Stimulated activated CD8-positive, alpha-beta memory T cell treated with anti-CD3 and anti-CD28 coated beads, Interleukin-12 subunit alpha, Interleukin-12 subunit beta, amount 100 ng/mL, for 24 hours (primary cell): ENCODE measurements around the gene PCSK6.

Source experiments
- DNase-seq: peaks from one replicate; pipeline ENCODE4 v3.0.0-alpha.2; 2020; ENCODE audit errors: extremely low read depth

PCSK6 gene

GRCh38 chr15:101277038-101277822, 212.3 kb downstream of the PCSK6 start, which contains the start of gene SELENOS:
TSS of gene SELENOS (minus strand) at chr15:101277485. CDS start at chr15:101277417, 68 bp downstream.
- DNase-seq: peak; percentile 71

GRCh38 chr15:101276501-101277037, 212.9 kb downstream of the PCSK6 start:
- DNase-seq: no peak

- DNase-seq: no peak
Observed at GRCh38 chr15:101275018-101275417, 214.5 kb downstream of the PCSK6 start.

GRCh38 chr15:101273534-101273933, 216.0 kb downstream of the PCSK6 start:
- DNase-seq: no peak

GRCh38 chr15:101272584-101272983, 216.9 kb downstream of the PCSK6 start:
- DNase-seq: no peak

- DNase-seq: no peak
Observed at GRCh38 chr15:101269479-101270223, 219.9 kb downstream of the PCSK6 start.

- DNase-seq: no peak
Observed at GRCh38 chr15:101267320-101268104, 222.0 kb downstream of the PCSK6 start.

GRCh38 chr15:101266787-101267186, 222.7 kb downstream of the PCSK6 start:
- DNase-seq: no peak

- DNase-seq: no peak
Observed at GRCh38 chr15:101266034-101266433, 223.5 kb downstream of the PCSK6 start.

- DNase-seq: no peak
Observed at GRCh38 chr15:101264911-101265641, 224.4 kb downstream of the PCSK6 start.

GRCh38 chr15:101264011-101264410, 225.5 kb downstream of the PCSK6 start:
- no peak for DNase-seq

GRCh38 chr15:101262551-101262950, 227.0 kb downstream of the PCSK6 start:
- DNase-seq: no peak

- DNase-seq: no peak
Observed at GRCh38 chr15:101258238-101259144, 231.0 kb downstream of the PCSK6 start.

GRCh38 chr15:101256757-101257156, 232.8 kb downstream of the PCSK6 start:
- DNase-seq: no peak

GRCh38 chr15:101255615-101256241, 233.8 kb downstream of the PCSK6 start:
- no peak for DNase-seq

GRCh38 chr15:101255051-101255395, 234.5 kb downstream of the PCSK6 start:
- DNase-seq: no peak

GRCh38 chr15:101254157-101255050, 235.1 kb downstream of the PCSK6 start:
- DNase-seq: no peak
